ENCODE measurements around the gene UVRAG.

Gene UVRAG

DNA sequence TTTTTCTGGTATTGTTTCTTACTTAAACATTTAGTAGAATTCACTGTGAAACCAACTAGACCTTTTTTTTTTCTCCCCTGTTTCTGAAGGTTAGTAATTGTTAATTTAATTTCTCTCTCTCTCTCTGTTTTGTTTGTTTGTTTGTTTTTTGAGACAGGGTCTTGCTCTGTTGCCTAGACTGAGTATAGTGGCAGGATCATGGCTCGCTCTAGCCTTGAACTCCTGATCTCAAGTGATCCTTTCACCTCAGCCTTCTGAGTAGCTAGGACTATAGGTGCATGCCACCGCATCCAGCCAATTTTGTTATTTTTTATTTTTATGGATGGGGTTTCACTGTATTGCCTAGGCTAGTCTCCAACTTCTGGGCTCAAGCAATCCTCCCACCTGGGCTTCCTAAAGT is 165.0 kb downstream of the UVRAG start:
- TF ChIP-seq SPI1 (IDR thresholded peaks at IDR 0.05; ENCODE audit: low read depth, low read length) (no peak), POLR2AphosphoS5 (IDR thresholded peaks at IDR 0.05; ENCODE audit: low read depth, low read length) (no peak), POU2F2 (IDR thresholded peaks at IDR 0.05; ENCODE audit: low read depth, low read length) (no peak), POLR2A (IDR thresholded peaks at IDR 0.05; ENCODE audit: low read depth, low read length) (no peak), TAF1 (IDR thresholded peaks at IDR 0.05; ENCODE audit: low read depth, low read length) (no peak), PAX5 (IDR thresholded peaks at IDR 0.05; ENCODE audit: insufficient read depth, low read length, severe bottlenecking) (no peak)
- DNase-seq (ENCODE audit: insufficient read length, low spot score), result no peak
- peak; percentile 20 for FAIRE-seq

DNA sequence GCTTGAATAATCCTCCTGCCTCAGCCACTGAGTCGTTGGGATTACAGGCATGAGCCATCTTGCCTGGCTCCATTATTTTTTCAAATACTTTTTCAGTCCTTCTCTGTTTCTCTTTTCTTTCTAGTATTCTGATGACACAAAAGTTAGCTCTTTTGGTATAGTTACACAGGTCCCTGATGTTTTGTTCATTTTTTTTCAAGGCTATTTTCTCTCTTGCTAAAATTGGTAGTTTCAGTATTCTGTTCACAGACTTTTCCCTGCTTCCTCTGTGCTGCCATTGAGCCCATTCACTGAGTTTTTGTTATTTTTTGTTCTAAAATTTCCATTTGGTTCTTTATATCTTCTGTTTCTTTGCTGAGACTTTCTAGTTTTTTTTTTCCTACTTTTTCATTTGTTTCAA is 166.5 kb downstream of the UVRAG start:
- DNase-seq (ENCODE audit: insufficient read length, low spot score) (no peak), FAIRE-seq (no peak)
- TF ChIP-seq POU2F2 (IDR thresholded peaks at IDR 0.05; ENCODE audit: low read depth, low read length) (no peak), PAX5 (IDR thresholded peaks at IDR 0.05; ENCODE audit: insufficient read depth, low read length, severe bottlenecking) (no peak), POLR2A (IDR thresholded peaks at IDR 0.05; ENCODE audit: low read depth, low read length) (no peak), SPI1 (IDR thresholded peaks at IDR 0.05; ENCODE audit: low read depth, low read length) (no peak)

DNA sequence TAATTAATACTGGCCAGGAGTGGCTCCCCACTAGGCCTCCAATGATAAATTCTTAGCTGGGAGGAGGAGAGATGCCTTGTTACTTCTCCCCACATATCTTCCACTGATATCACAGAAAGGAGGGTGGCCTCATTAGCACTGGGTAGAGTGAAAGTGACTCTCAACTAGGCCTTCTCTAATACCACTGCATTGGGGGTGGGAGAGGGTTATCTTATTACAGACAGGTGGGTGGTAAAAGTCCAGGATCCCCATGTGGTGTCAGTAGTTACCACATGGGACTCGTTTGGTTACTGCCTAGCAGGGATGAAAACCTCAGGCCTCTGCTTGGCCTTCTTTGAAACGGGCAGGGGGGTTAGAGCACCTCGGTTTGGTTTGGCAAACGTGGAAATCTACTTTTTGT is 167.3 kb downstream of the UVRAG start:
- no peak for TF ChIP-seq POLR2A (IDR thresholded peaks at IDR 0.05; ENCODE audit: low read depth, low read length)
- TF ChIP-seq POLR2AphosphoS5 (IDR thresholded peaks at IDR 0.05; ENCODE audit: low read depth, low read length), result no peak
- no peak for TF ChIP-seq SPI1 (IDR thresholded peaks at IDR 0.05; ENCODE audit: low read depth, low read length)
- TF ChIP-seq POU2F2 (IDR thresholded peaks at IDR 0.05; ENCODE audit: low read depth, low read length), result no peak
- no peak for TF ChIP-seq TAF1 (IDR thresholded peaks at IDR 0.05; ENCODE audit: low read depth, low read length)
- TF ChIP-seq PAX5 (IDR thresholded peaks at IDR 0.05; ENCODE audit: insufficient read depth, low read length, severe bottlenecking), result no peak
- DNase-seq (ENCODE audit: insufficient read length, low spot score) (no peak), FAIRE-seq (peak; percentile 31)

DNA sequence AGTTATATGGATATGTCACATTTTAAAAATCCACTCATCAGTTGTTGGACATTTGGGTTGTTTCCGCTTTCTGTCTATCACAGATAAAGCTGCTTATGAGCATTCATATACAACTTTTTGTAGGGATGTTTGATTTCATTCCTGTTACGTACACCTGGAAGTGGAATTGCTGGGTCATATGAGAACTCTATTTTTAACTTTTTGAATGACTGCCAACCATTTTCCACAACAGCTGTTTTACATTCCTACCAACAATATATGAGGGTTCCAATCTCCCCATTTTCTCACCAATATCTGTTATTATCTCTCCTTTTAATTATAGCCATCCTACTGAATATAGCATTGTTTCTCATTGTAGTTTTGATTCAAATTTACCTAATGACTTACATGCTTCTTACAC is 172.0 kb downstream of the UVRAG start:
- TF ChIP-seq POLR2AphosphoS5 (IDR thresholded peaks at IDR 0.05; ENCODE audit: low read depth, low read length) (no peak), PAX5 (IDR thresholded peaks at IDR 0.05; ENCODE audit: insufficient read depth, low read length, severe bottlenecking) (no peak), SPI1 (IDR thresholded peaks at IDR 0.05; ENCODE audit: low read depth, low read length) (no peak), TAF1 (IDR thresholded peaks at IDR 0.05; ENCODE audit: low read depth, low read length) (no peak), POU2F2 (IDR thresholded peaks at IDR 0.05; ENCODE audit: low read depth, low read length) (no peak), POLR2A (IDR thresholded peaks at IDR 0.05; ENCODE audit: low read depth, low read length) (no peak)
- DNase-seq (ENCODE audit: insufficient read length, low spot score) (no peak), FAIRE-seq (no peak)

DNA sequence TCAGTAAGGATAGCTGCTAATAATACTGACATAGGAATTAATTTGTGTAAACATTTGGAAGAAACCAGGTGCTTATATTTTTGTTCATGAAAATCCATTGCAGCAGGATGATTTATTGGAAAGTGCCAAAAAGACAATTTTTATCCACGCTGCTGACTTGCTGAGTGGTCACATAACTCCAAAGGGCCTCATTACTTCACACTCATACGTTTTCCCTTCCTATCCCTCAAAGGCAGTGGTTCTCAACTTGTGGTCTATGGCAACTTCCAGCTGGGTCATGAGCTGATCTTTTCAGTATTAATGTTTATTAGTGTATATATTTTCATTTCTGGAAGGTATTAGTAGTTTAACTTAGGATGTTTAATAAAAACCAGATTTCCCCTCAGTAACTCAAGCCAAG is 178.1 kb downstream of the UVRAG start:
- TF ChIP-seq SPI1 (IDR thresholded peaks at IDR 0.05; ENCODE audit: low read depth, low read length) (no peak), POLR2A (IDR thresholded peaks at IDR 0.05; ENCODE audit: low read depth, low read length) (no peak), POLR2AphosphoS5 (IDR thresholded peaks at IDR 0.05; ENCODE audit: low read depth, low read length) (no peak), TAF1 (IDR thresholded peaks at IDR 0.05; ENCODE audit: low read depth, low read length) (no peak), POU2F2 (IDR thresholded peaks at IDR 0.05; ENCODE audit: low read depth, low read length) (no peak), PAX5 (IDR thresholded peaks at IDR 0.05; ENCODE audit: insufficient read depth, low read length, severe bottlenecking) (no peak)
- no peak for DNase-seq (ENCODE audit: insufficient read length, low spot score)
- FAIRE-seq, result no peak

DNA sequence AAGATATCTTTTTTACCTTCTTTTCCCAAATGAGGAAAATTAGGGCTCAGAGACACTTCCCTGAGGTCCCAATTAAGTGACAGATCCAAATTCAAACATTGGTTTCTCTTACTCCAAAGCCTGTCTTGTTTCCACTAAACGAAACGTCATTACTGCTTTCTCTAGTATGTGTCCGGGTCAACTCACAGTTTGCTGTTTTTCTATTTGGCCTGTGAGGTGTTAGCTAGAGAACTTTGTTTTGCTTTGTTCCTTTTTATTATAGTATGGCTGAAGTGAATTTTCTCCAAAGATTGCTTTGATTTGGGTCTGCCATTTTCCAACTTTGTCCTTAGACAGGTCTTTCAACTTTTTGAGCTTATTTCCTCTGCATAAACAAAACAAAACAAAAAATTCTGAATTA is 179.6 kb downstream of the UVRAG start:
- TF ChIP-seq PAX5 (IDR thresholded peaks at IDR 0.05; ENCODE audit: insufficient read depth, low read length, severe bottlenecking), result no peak
- no peak for TF ChIP-seq TAF1 (IDR thresholded peaks at IDR 0.05; ENCODE audit: low read depth, low read length)
- TF ChIP-seq POLR2AphosphoS5 (IDR thresholded peaks at IDR 0.05; ENCODE audit: low read depth, low read length), result no peak
- TF ChIP-seq POLR2A (IDR thresholded peaks at IDR 0.05; ENCODE audit: low read depth, low read length), result no peak
- no peak for TF ChIP-seq SPI1 (IDR thresholded peaks at IDR 0.05; ENCODE audit: low read depth, low read length)
- TF ChIP-seq POU2F2 (IDR thresholded peaks at IDR 0.05; ENCODE audit: low read depth, low read length), result no peak
- FAIRE-seq (no peak), DNase-seq (ENCODE audit: insufficient read length, low spot score) (no peak)

DNA sequence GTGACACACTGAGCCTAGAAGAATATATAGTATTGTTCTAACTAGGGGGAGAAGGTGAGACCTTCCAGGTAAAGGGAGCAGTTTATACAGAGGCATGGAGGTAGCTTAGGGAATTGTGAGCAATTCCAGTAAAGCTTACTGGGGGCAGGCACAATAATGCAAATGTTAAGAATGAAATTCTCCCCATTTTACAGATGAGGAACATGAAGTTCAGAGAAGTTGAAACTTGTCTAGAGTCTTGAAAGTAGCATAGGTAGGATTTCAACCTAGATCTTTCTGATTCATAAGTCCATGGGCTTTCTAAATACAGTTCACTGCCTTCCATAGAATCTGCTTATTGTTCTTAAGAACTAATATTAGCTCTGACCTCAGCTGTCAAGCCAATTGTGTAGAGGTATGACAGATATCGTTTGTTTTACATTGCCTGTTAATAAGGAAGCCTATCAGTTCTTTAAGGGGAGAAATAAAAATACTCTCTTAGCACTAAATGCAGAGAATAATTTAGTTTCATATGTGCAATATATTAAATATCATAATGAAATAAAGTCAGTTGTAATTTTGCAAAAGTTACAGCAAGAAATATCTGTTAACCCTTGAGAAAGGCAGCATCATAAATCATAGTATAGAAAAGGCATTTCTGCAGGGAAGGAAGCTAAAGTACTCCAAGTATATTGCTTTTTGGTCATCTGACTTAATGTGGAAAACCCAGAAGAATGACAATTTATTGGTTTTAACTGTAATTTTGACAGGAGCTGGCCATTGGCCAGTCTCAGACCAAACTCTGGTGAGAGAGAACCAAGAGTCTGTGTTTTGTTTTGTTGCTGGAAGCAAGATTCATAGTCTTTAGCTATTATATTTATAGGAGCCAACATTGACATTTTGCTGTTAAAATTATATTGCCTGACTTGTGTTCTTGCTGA is 181.8 kb downstream of the UVRAG start:
- DNase-seq (ENCODE audit: insufficient read length, low spot score), result no peak
- FAIRE-seq, result no peak
- TF ChIP-seq POLR2AphosphoS5 (IDR thresholded peaks at IDR 0.05; ENCODE audit: low read depth, low read length) (no peak), SPI1 (IDR thresholded peaks at IDR 0.05; ENCODE audit: low read depth, low read length) (no peak), TAF1 (IDR thresholded peaks at IDR 0.05; ENCODE audit: low read depth, low read length) (no peak), POU2F2 (IDR thresholded peaks at IDR 0.05; ENCODE audit: low read depth, low read length) (no peak), POLR2A (IDR thresholded peaks at IDR 0.05; ENCODE audit: low read depth, low read length) (no peak), PAX5 (IDR thresholded peaks at IDR 0.05; ENCODE audit: insufficient read depth, low read length, severe bottlenecking) (no peak)

DNA sequence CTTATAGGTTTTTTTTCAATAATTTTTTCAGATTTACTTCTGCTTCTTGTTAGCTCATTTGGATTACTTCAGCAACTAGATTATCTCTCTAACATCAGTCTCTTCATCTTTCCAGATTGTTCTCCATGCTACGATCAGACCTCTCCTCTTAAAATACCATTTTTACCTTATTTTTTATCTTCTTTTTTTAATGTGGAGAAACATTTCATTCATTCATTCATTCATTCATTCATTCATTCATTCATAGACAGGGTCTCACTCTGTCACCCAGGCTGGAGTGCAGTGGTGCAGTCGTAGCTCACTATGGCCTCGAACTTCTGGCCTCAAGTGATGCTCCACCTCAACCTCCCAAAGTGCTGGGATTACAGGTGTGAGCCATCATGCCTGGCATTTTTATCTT is 189.4 kb downstream of the UVRAG start:
- FAIRE-seq (no peak), DNase-seq (ENCODE audit: insufficient read length, low spot score) (no peak)
- no peak for TF ChIP-seq SPI1 (IDR thresholded peaks at IDR 0.05; ENCODE audit: low read depth, low read length)
- no peak for TF ChIP-seq PAX5 (IDR thresholded peaks at IDR 0.05; ENCODE audit: insufficient read depth, low read length, severe bottlenecking)
- TF ChIP-seq POLR2AphosphoS5 (IDR thresholded peaks at IDR 0.05; ENCODE audit: low read depth, low read length), result no peak
- no peak for TF ChIP-seq POU2F2 (IDR thresholded peaks at IDR 0.05; ENCODE audit: low read depth, low read length)
- TF ChIP-seq TAF1 (IDR thresholded peaks at IDR 0.05; ENCODE audit: low read depth, low read length), result no peak
- no peak for TF ChIP-seq POLR2A (IDR thresholded peaks at IDR 0.05; ENCODE audit: low read depth, low read length)

DNA sequence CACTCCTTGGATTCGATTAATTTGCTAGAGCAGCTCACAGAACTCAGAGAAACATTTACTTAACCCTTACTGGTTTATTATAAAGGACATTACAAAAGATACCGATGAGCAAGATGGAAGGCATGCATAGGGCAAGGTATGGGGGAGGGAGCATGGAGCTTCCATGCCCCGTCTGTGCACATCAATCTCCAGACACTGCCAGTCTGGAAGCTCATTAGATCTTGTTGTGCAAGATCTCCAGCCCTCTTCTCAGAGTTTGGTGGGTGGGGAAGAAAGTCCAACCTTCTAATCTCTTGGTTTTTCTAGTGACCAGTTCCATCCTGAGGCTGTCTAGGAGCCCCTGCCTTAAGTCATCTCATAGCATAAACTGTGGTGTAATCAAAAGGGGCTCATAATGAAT is 190.7 kb downstream of the UVRAG start:
- DNase-seq (ENCODE audit: insufficient read length, low spot score) (no peak), FAIRE-seq (no peak)
- TF ChIP-seq POU2F2 (IDR thresholded peaks at IDR 0.05; ENCODE audit: low read depth, low read length), result no peak
- TF ChIP-seq SPI1 (IDR thresholded peaks at IDR 0.05; ENCODE audit: low read depth, low read length), result no peak
- TF ChIP-seq TAF1 (IDR thresholded peaks at IDR 0.05; ENCODE audit: low read depth, low read length), result no peak
- TF ChIP-seq PAX5 (IDR thresholded peaks at IDR 0.05; ENCODE audit: insufficient read depth, low read length, severe bottlenecking), result no peak
- no peak for TF ChIP-seq POLR2AphosphoS5 (IDR thresholded peaks at IDR 0.05; ENCODE audit: low read depth, low read length)
- no peak for TF ChIP-seq POLR2A (IDR thresholded peaks at IDR 0.05; ENCODE audit: low read depth, low read length)

Data from GM12891 (cell line).